ENCODE results near the gene MTA2.

GRCh38 chr11:62595124-62595523 is 6.5 kb downstream of the MTA2 start:
- TF ChIP-seq, protein P1, sequence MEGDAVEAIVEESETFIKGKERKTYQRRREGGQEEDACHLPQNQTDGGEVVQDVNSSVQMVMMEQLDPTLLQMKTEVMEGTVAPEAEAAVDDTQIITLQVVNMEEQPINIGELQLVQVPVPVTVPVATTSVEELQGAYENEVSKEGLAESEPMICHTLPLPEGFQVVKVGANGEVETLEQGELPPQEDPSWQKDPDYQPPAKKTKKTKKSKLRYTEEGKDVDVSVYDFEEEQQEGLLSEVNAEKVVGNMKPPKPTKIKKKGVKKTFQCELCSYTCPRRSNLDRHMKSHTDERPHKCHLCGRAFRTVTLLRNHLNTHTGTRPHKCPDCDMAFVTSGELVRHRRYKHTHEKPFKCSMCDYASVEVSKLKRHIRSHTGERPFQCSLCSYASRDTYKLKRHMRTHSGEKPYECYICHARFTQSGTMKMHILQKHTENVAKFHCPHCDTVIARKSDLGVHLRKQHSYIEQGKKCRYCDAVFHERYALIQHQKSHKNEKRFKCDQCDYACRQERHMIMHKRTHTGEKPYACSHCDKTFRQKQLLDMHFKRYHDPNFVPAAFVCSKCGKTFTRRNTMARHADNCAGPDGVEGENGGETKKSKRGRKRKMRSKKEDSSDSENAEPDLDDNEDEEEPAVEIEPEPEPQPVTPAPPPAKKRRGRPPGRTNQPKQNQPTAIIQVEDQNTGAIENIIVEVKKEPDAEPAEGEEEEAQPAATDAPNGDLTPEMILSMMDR (IDR thresholded peaks at IDR 0.05): no peak
- TF ChIP-seq ZFX (IDR thresholded peaks at IDR 0.05; ENCODE audit: borderline replicate concordance): no peak

All from 22Rv1 (cell line).